HepG2 (cell line): ENCODE data around the gene NCKIPSD.

ENCODE experiments used
- GATA4 ChIP-seq: sonication (generic); IDR thresholded peaks from 2 replicates; pipeline ENCODE4 v1.6.1; 2016; ENCODE audit warnings: antibody characterized with exemption, low read depth, borderline replicate concordance
- NFATC3 ChIP-seq: sonication (generic); formaldehyde crosslinking; IDR thresholded peaks from 2 replicates; pipeline ENCODE4 v1.5.1; 2020; ENCODE audit warnings: mild to moderate bottlenecking, missing genetic modification reagents
- SAP130 ChIP-seq: IDR thresholded peaks from 2 replicates; pipeline ENCODE4 v1.6.1; 2016; ENCODE audit warnings: low read depth
- YY1 ChIP-seq: IDR thresholded peaks from 2 replicates; pipeline ENCODE4 v1.6.1; 2011; ENCODE audit warnings: low read length, low read depth, moderate library complexity, mild to moderate bottlenecking; ENCODE audit not compliant: insufficient read depth, insufficient replicate concordance
- ZNF530 ChIP-seq: sonication (generic); formaldehyde crosslinking; IDR thresholded peaks from 2 replicates; pipeline ENCODE4 v1.5.0; 2020; ENCODE audit warnings: low read depth, mild to moderate bottlenecking, missing genetic modification reagents
- TF ChIP-seq, protein P1 (sequence below): sonication (generic); formaldehyde crosslinking; IDR thresholded peaks from 2 replicates; pipeline ENCODE4 v1.5.0; 2020; ENCODE audit warnings: mild to moderate bottlenecking, missing genetic modification reagents
- TF ChIP-seq, protein P2 (sequence below): sonication (generic); formaldehyde crosslinking; IDR thresholded peaks from 2 replicates; pipeline ENCODE4 v1.5.0; 2020; ENCODE audit warnings: mild to moderate bottlenecking, missing genetic modification reagents, moderate library complexity

DNA sequence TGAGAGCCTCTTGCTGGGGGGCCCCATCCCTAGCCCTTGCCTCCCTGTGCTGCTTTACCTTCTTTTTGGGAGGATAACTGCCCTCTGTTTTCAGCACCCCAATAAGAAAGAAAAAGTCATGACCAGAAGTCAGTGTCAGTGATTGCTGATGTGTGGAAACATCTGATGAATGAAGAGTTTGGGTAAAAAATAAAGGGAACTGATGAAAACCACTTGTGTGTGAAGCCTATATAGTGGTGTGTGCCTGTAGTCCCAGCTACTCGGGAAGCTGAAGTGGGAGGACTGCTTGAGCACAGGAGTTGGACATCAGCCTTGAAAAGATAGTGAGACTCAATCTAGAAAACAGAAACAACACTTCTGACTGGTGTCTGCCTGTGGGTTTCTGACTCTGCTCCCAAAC is 13.2 kb downstream of the NCKIPSD start:
- TF ChIP-seq GATA4: no peak
- no peak for TF ChIP-seq SAP130
- TF ChIP-seq, protein P1, sequence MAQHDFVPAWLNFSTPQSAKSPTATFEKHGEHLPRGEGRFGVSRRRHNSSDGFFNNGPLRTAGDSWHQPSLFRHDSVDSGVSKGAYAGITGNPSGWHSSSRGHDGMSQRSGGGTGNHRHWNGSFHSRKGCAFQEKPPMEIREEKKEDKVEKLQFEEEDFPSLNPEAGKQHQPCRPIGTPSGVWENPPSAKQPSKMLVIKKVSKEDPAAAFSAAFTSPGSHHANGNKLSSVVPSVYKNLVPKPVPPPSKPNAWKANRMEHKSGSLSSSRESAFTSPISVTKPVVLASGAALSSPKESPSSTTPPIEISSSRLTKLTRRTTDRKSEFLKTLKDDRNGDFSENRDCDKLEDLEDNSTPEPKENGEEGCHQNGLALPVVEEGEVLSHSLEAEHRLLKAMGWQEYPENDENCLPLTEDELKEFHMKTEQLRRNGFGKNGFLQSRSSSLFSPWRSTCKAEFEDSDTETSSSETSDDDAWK (CRISPR knock-in tag): no peak
- TF ChIP-seq YY1: no peak
- no peak for TF ChIP-seq ZNF530 (CRISPR knock-in tag)
- TF ChIP-seq NFATC3 (CRISPR knock-in tag): no peak
- TF ChIP-seq, protein P2, sequence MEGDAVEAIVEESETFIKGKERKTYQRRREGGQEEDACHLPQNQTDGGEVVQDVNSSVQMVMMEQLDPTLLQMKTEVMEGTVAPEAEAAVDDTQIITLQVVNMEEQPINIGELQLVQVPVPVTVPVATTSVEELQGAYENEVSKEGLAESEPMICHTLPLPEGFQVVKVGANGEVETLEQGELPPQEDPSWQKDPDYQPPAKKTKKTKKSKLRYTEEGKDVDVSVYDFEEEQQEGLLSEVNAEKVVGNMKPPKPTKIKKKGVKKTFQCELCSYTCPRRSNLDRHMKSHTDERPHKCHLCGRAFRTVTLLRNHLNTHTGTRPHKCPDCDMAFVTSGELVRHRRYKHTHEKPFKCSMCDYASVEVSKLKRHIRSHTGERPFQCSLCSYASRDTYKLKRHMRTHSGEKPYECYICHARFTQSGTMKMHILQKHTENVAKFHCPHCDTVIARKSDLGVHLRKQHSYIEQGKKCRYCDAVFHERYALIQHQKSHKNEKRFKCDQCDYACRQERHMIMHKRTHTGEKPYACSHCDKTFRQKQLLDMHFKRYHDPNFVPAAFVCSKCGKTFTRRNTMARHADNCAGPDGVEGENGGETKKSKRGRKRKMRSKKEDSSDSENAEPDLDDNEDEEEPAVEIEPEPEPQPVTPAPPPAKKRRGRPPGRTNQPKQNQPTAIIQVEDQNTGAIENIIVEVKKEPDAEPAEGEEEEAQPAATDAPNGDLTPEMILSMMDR (CRISPR knock-in tag): no peak
